Neural cell (in vitro differentiated cells): ENCODE results near the gene PKP2. TPM values are rescaled to one million over a fixed set of nuclear protein-coding genes. Genes with fewer than 3 reads are reported as not detected.

Experiments
- H2AFZ ChIP-seq: fragments of 200-600, 300-800 bp; sonication (generic), shearing (Covaris generic); 2 replicates; pipeline ENCODE4 v1.6.0; 2014; ENCODE audit warnings: low read depth, mild to moderate bottlenecking, antibody characterized with exemption, low read length, moderate library complexity
- H3F3A ChIP-seq: fragments of 200-600 bp; shearing (Covaris generic); 2 replicates; pipeline ENCODE4 v1.6.1; 2016; ENCODE audit warnings: mild to moderate bottlenecking, moderate library complexity, mixed read lengths, antibody characterized with exemption, low read length; ENCODE audit not compliant: insufficient read depth, poor library complexity, severe bottlenecking
- H3K27ac ChIP-seq: fragments of 200-600, 300-800 bp; sonication (generic), shearing (Covaris generic); 2 replicates; pipeline ENCODE4 v1.5.1; 2014; ENCODE audit warnings: mild to moderate bottlenecking, low read length, moderate library complexity
- H3K27me3 ChIP-seq: fragments of 300-800, 200-600 bp; sonication (generic), shearing (Covaris generic); 2 replicates; pipeline ENCODE4 v1.6.0; 2014; ENCODE audit warnings: mild to moderate bottlenecking, low read depth, low read length, moderate library complexity; ENCODE audit not compliant: insufficient read depth
- H3K36me3 ChIP-seq: fragments of 300-800, 200-600 bp; sonication (generic), shearing (Covaris generic); 2 replicates; pipeline ENCODE4 v1.5.1; 2014; ENCODE audit warnings: mild to moderate bottlenecking, antibody characterized with exemption, low read length, moderate library complexity; ENCODE audit not compliant: insufficient read depth
- H3K4me2 ChIP-seq: fragments of 300-800, 200-600 bp; sonication (generic), shearing (Covaris generic); 2 replicates; pipeline ENCODE4 v1.6.0; 2014; ENCODE audit warnings: mild to moderate bottlenecking, low read length
- H3K4me3 ChIP-seq: fragments of 300-800, 200-600 bp; sonication (generic), shearing (Covaris generic); 2 replicates; pipeline ENCODE4 v1.5.1; 2014; ENCODE audit warnings: mild to moderate bottlenecking, low read length, moderate library complexity
- H3K79me2 ChIP-seq: fragments of 200-600 bp; shearing (Covaris generic); replicated peaks from 2 replicates; pipeline ENCODE4 v1.6.0; 2014; ENCODE audit warnings: mild to moderate bottlenecking, low read length, moderate library complexity; ENCODE audit not compliant: insufficient read depth
- H3K9ac ChIP-seq: fragments of 300-800, 200-600 bp; sonication (generic), shearing (Covaris generic); 2 replicates; pipeline ENCODE4 v1.6.1; 2016; ENCODE audit warnings: mild to moderate bottlenecking, low read length, mixed read lengths
- H3K9me2 ChIP-seq: fragments of 200-600 bp; shearing (Covaris generic); 2 replicates; pipeline ENCODE4 v1.6.1; 2016; ENCODE audit warnings: mild to moderate bottlenecking, low read length, mixed read lengths; ENCODE audit not compliant: insufficient read depth
- H3K9me3 ChIP-seq: fragments of 200-600, 300-800 bp; sonication (generic), shearing (Covaris generic); 2 replicates; pipeline ENCODE4 v1.6.1; 2016; ENCODE audit warnings: mild to moderate bottlenecking, mixed run types, low read length, moderate library complexity, mixed read lengths
- H4K20me1 ChIP-seq: fragments of 200-600 bp; shearing (Covaris generic); 2 replicates; pipeline ENCODE4 v1.6.1; 2016; ENCODE audit warnings: mild to moderate bottlenecking, mixed run types; ENCODE audit not compliant: insufficient read depth
- CTCF ChIP-seq: fragments of 450-650 bp; IDR thresholded peaks from 2 replicates; pipeline ENCODE4 v1.5.1; 2014; ENCODE audit warnings: antibody characterized with exemption, mild to moderate bottlenecking, moderate library complexity; ENCODE audit not compliant: poor library complexity, severe bottlenecking
- EP300 ChIP-seq: fragments of 450-650 bp; conservative IDR thresholded peaks from 2 replicates; pipeline ENCODE4 v1.6.1; 2014; ENCODE audit warnings: antibody characterized with exemption, mild to moderate bottlenecking, moderate library complexity; ENCODE audit not compliant: poor library complexity, severe bottlenecking
- EZH2 ChIP-seq: fragments of 200-600, 300-800 bp; shearing (Covaris generic), sonication (generic); IDR thresholded peaks from 2 replicates; pipeline ENCODE4 v1.6.1; 2014; ENCODE audit warnings: antibody characterized with exemption, low read length, borderline replicate concordance, mild to moderate bottlenecking; ENCODE audit not compliant: insufficient read depth, poor library complexity, severe bottlenecking
- MXI1 ChIP-seq: fragments of 450-650 bp; conservative IDR thresholded peaks from 2 replicates; pipeline ENCODE4 v1.6.1; 2014; ENCODE audit warnings: antibody characterized with exemption, mild to moderate bottlenecking; ENCODE audit not compliant: poor library complexity, severe bottlenecking
- POLR2AphosphoS5 ChIP-seq: IDR thresholded peaks from 2 replicates; pipeline ENCODE4 v1.6.1; 2012
- RAD21 ChIP-seq: fragments of 450-650 bp; conservative IDR thresholded peaks from 2 replicates; pipeline ENCODE4 v1.6.1; 2014; ENCODE audit warnings: antibody characterized with exemption, mild to moderate bottlenecking, moderate library complexity
- SMC3 ChIP-seq: fragments of 450-650 bp; conservative IDR thresholded peaks from 2 replicates; pipeline ENCODE4 v1.6.1; 2014; ENCODE audit warnings: antibody characterized with exemption, mild to moderate bottlenecking, moderate library complexity; ENCODE audit not compliant: poor library complexity
- TAF1 ChIP-seq: IDR thresholded peaks from 2 replicates; pipeline ENCODE4 v1.6.1; 2012; ENCODE audit warnings: low read depth
- polyA plus RNA-seq: library from polyadenylated mRNA; depleted of rRNA; stranded (reverse); fragments of >200 nt; gene quantifications from 2 replicates; pipeline ENCODE4 v1.2.3, GENCODE V29; 2014
- TF ChIP-seq, protein P1 (sequence below): IDR thresholded peaks from 2 replicates; pipeline ENCODE4 v1.6.1; 2012; ENCODE audit warnings: borderline replicate concordance

The PKP2 gene
- polyA plus RNA-seq, 1 donor from 2014 or later = 4.0 TPM

DNA sequence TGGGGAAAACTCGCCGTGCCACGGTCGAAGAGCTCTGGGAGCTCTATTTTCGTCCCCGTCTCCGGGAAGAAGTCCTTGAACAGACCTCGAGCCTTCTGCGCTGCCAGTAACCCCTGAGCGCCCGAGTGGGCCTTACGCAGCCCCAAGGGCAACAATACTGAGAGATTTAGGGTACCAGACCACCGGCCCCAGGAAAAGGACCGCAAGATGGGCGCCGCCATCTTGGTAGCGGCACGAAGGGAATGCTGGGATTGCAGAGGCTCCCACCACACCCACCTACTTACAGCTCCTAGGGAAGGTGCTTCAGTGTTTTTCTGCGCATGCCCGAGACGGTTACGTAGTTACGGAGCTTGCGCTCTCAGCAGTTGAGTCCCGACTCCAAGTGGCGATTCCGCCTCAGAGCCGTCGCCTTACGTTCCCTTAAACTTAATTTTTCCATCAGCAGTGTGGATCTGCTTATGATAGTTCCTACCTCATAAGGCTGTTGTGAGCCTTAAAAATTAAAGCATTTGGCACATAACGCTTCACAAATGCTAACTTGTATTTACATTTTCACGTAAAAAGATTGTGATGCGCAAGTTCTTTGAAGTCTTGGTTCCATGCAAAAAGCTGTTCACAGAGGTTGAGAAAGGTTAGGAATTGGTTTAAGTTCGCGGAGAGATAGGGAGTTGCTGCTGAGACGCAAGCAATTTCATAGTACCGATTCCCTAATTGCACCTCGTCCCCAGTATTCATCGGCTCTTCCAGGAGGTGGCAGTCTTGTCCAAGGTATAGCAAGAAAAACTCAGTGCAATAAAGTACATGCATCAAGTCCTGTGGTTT is 140.7 kb downstream of the PKP2 start, which contains the start of gene YARS2:
Gene YARS2 (minus strand): TSS at position 244 of the 822 bp plus-strand sequence. CDS start 23 bp downstream, at position 221.
- Histone ChIP-seq H3F3A (no peaks in the 10 kb centered on the region), H3K27ac (peak within 1 kb of the TSS; percentile 89), H3K9me2 (no peaks in the 10 kb centered on the region), H4K20me1 (no peaks in the 10 kb centered on the region), H3K4me2 (peak within 1 kb of the TSS; percentile 81), H3K79me2 (peaks cover 28% of the 10 kb centered on the region), H2AFZ (peak within 1 kb of the TSS; percentile 94), H3K4me3 (peak within 1 kb of the TSS; percentile 88), H3K9me3 (no peaks in the 10 kb centered on the region), H3K36me3 (peaks cover 7% of the 10 kb centered on the region), H3K27me3 (no peaks in the 10 kb centered on the region), H3K9ac (peak within 1 kb of the TSS; percentile 94)
- TF ChIP-seq EZH2 (no peak), EP300 (peak; percentile 41), POLR2AphosphoS5 (peak; percentile 78), SMC3 (peak; percentile 95), TAF1 (peak; percentile 85), CTCF (peak; percentile 98), MXI1 (peak; percentile 88), RAD21 (peak; percentile 98)
- TF ChIP-seq, protein P1, sequence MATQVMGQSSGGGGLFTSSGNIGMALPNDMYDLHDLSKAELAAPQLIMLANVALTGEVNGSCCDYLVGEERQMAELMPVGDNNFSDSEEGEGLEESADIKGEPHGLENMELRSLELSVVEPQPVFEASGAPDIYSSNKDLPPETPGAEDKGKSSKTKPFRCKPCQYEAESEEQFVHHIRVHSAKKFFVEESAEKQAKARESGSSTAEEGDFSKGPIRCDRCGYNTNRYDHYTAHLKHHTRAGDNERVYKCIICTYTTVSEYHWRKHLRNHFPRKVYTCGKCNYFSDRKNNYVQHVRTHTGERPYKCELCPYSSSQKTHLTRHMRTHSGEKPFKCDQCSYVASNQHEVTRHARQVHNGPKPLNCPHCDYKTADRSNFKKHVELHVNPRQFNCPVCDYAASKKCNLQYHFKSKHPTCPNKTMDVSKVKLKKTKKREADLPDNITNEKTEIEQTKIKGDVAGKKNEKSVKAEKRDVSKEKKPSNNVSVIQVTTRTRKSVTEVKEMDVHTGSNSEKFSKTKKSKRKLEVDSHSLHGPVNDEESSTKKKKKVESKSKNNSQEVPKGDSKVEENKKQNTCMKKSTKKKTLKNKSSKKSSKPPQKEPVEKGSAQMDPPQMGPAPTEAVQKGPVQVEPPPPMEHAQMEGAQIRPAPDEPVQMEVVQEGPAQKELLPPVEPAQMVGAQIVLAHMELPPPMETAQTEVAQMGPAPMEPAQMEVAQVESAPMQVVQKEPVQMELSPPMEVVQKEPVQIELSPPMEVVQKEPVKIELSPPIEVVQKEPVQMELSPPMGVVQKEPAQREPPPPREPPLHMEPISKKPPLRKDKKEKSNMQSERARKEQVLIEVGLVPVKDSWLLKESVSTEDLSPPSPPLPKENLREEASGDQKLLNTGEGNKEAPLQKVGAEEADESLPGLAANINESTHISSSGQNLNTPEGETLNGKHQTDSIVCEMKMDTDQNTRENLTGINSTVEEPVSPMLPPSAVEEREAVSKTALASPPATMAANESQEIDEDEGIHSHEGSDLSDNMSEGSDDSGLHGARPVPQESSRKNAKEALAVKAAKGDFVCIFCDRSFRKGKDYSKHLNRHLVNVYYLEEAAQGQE = peak; percentile 83

- Histone ChIP-seq H4K20me1 (no peaks in the 10 kb centered on the region), H3K79me2 (peaks cover 28% of the 10 kb centered on the region)
- TF ChIP-seq RAD21 = peak; percentile 59
- TF ChIP-seq CTCF = peak; percentile 81
- TF ChIP-seq EP300 = no peak
- TF ChIP-seq TAF1 = no peak
- peak; percentile 72 for TF ChIP-seq SMC3
These were observed 141.4 kb downstream of the PKP2 start for GRCh38 chr12:32755051-32755653.

More at GRCh38 chr12:32755051-32755653, 141.4 kb downstream of the PKP2 start:
- Histone ChIP-seq H3K36me3 (peaks cover 7% of the 10 kb centered on the region), H2AFZ (peak overlapping the region; percentile 86), H3K9me3 (no peaks in the 10 kb centered on the region), H3K27ac (peak overlapping the region; percentile 89), H3F3A (no peaks in the 10 kb centered on the region), H3K9ac (peak overlapping the region; percentile 94), H3K27me3 (no peaks in the 10 kb centered on the region), H3K9me2 (no peaks in the 10 kb centered on the region), H3K4me2 (peak overlapping the region; percentile 81), H3K4me3 (peak overlapping the region; percentile 88)
